Parietal lobe (tissue), 2 donors: ENCODE data around the gene RGS16. TPM values are rescaled to one million over a fixed set of nuclear protein-coding genes. Genes with fewer than 3 reads are reported as not detected.

Experiments
- small RNA-seq: library from RNA; depleted of rRNA; stranded (forward); fragments of <200 nt; gene quantifications from one replicate; pipeline ENCODE3, GENCODE V24; 2014; ENCODE audit warnings: low replicate concordance
- total RNA-seq: library from RNA; depleted of rRNA; stranded (reverse); fragments of >200 nt; gene quantifications from one replicate; pipeline ENCODE4 v1.2.3, GENCODE V29; 2014

The RGS16 gene, protein sequence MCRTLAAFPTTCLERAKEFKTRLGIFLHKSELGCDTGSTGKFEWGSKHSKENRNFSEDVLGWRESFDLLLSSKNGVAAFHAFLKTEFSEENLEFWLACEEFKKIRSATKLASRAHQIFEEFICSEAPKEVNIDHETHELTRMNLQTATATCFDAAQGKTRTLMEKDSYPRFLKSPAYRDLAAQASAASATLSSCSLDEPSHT
- 0.94 TPM for total RNA-seq

DNA sequence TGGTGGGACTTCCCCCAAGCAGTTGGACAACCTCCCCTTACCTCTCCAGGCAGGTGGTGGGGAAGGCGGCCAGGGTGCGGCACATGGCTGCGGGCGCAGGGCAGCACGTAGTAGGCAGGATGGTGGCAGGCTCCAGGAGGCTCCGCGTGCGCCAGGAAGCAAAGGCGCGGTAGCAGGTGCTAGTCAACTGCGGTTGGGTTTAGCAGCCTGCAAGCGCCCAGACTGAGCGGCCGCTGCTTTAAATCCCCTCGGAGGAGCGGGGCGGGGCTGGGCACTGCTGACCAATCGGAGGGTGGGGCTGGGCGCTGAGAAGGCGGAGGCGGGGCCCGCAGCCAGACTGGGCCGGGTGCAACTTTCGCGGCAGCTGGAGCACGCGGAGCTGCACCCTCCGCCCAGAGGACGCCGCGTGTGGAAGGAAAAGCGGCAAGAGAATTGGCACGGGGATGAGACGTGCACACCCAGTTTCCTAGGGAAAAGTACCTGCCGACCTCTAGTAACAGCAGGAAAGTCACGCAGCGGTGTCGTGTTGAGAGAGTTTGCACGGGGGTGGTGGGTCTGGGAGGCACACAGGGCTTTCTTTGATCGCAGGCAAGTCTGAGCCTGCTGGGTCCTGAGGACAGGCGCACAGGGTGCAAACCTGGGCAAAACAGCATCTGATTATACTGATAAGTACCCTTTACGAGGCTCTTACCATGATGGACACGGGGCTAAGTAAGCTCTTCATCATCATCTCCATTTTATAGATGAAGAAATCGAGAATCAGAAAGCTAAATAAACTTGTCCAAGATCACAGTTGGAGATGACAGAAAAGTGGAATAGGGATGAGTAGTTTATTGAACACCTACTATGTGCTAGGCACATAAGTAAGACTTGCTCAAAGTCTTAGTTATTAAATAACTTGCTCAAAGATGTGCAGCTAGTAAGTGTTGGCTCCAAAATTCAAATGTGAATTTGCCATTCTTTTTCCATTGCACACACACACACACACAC, at the start of gene RGS16:
TSS of gene RGS16 (minus strand) at position 215 of the 990 bp plus-strand sequence. CDS start at position 85, 130 bp downstream.

GRCh38 chr1:182588500-182589396, 15.4 kb downstream of the RGS16 start, which contains the start of gene RNASEL:
Gene RNASEL (minus strand): TSS chr1:182589256. CDS start chr1:182586806, 2,450 bp downstream.

Small RNA genes lying within 50 kb of the gene (small RNA-seq; reads per million reads assigned to genes)
- gene RF00017: not detected

Other genes starting within 250 kb of the RGS16 start
- gene GLUL, start 212.6 kb downstream of the RGS16 start, total RNA-seq: 266 TPM
- gene TEDDM1, start 203.7 kb downstream of the RGS16 start, total RNA-seq: not detected
- not detected for gene RGSL1, start 154.2 kb downstream of the RGS16 start, total RNA-seq
- gene RNASEL, start 15.1 kb downstream of the RGS16 start, total RNA-seq: 3.4 TPM
- 10.3 TPM for gene RGS8, start 80.2 kb upstream of the RGS16 start, total RNA-seq
- gene NPL, start 185.4 kb upstream of the RGS16 start, total RNA-seq: 11.9 TPM
- gene DHX9, start 235.0 kb upstream of the RGS16 start, total RNA-seq: 282 TPM